ENCODE data around the gene IFT43. TPM values are rescaled to one million over a fixed set of nuclear protein-coding genes. Genes with fewer than 3 reads are reported as not detected.

IFT43 gene
- total and polyA plus RNA-seq, 2 donors from 2014 or later: 41.6 to 86.3 TPM

DNA sequence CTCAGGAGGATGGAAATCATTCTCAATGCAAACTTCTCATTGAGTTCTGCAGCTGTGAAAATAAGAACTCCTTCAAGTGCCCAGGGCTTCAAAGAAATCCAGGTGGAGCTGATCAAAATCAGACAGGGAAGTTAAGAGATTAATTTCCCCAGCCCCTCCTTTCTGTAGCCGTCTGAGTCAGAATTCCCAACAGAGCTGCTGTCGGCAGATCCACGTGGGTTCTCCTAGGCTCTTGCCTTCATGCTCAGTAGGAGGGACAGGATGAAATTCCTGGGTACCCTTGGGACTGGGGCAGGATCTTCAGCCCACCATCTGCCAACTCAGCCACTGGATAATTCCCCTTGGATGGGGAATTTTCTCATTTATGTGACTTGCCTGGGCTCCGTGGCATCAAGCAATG, 17.1 kb upstream of the IFT43 start:
- TF ChIP-seq, protein P1, sequence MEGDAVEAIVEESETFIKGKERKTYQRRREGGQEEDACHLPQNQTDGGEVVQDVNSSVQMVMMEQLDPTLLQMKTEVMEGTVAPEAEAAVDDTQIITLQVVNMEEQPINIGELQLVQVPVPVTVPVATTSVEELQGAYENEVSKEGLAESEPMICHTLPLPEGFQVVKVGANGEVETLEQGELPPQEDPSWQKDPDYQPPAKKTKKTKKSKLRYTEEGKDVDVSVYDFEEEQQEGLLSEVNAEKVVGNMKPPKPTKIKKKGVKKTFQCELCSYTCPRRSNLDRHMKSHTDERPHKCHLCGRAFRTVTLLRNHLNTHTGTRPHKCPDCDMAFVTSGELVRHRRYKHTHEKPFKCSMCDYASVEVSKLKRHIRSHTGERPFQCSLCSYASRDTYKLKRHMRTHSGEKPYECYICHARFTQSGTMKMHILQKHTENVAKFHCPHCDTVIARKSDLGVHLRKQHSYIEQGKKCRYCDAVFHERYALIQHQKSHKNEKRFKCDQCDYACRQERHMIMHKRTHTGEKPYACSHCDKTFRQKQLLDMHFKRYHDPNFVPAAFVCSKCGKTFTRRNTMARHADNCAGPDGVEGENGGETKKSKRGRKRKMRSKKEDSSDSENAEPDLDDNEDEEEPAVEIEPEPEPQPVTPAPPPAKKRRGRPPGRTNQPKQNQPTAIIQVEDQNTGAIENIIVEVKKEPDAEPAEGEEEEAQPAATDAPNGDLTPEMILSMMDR (IDR thresholded peaks at IDR 0.05; ENCODE audit: borderline replicate concordance, extremely low read depth, insufficient read depth): no peak
- no peak overlapping the region for H3K4me3 ChIP-seq (ENCODE audit: low read length in 3 of 3)
- intact Hi-C loops (cut with DNase I): no loop called here
- no peaks in the 10 kb centered on the region for H3K27me3 ChIP-seq (ENCODE audit: control insufficient read depth, insufficient read depth, low read length)
- no peak overlapping the region for H3K27ac ChIP-seq (ENCODE audit: low read depth in 2 of 2, low read length in 2 of 2)
- no peaks in the 10 kb centered on the region for H3K4me1 ChIP-seq (ENCODE audit: control insufficient read depth in 2 of 3, insufficient read depth in 2 of 3, low read depth in 1 of 3, low read length in 3 of 3)
- H3K9ac ChIP-seq (ENCODE audit: low read length in 3 of 3): no peak overlapping the region
- H3K9me3 ChIP-seq (ENCODE audit: control insufficient read depth in 2 of 3, insufficient read depth in 1 of 3, low read length in 3 of 3): no peaks in the 10 kb centered on the region
- no peak for FAIRE-seq
- peak in 2 of 5 donors; percentile 61 to 79 for DNase-seq
- H3K36me3 ChIP-seq (ENCODE audit: control insufficient read depth in 2 of 3, insufficient read depth in 3 of 3, low read length in 3 of 3): peaks cover 0 to 4% (median 2%) of the 10 kb centered on the region in 3 donors

DNA sequence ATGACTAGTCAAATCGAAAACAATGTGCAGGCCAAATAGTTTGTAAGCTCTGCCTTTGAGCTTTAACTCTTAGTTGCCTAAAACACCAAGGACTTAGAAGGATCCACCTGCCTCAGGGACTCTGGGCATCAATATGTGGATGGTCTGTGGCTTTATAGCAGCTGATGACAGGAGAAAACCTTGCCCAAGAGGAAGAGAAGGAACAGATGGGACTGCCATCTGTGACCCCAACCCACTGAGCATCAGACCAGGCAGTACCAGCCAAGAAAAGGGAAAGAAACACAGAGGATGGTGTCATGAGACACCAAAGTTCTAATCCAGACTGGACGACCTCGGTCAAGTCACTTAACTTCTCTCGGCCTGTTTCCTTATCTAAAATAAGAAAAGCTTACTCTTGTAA, 16.4 kb upstream of the IFT43 start:
- no peaks in the 10 kb centered on the region for H3K4me1 ChIP-seq (ENCODE audit: control insufficient read depth in 2 of 3, insufficient read depth in 2 of 3, low read depth in 1 of 3, low read length in 3 of 3)
- no peak for DNase-seq
- H3K27ac ChIP-seq (ENCODE audit: low read depth in 2 of 2, low read length in 2 of 2): no peak overlapping the region
- no peak overlapping the region for H3K4me3 ChIP-seq (ENCODE audit: low read length in 3 of 3)
- intact Hi-C loops (cut with DNase I): no loop called here
- H3K36me3 ChIP-seq (ENCODE audit: control insufficient read depth in 2 of 3, insufficient read depth in 3 of 3, low read length in 3 of 3): peaks cover 0 to 4% (median 2%) of the 10 kb centered on the region in 3 donors
- H3K9me3 ChIP-seq (ENCODE audit: control insufficient read depth in 2 of 3, insufficient read depth in 1 of 3, low read length in 3 of 3): no peaks in the 10 kb centered on the region
- H3K27me3 ChIP-seq (ENCODE audit: control insufficient read depth, insufficient read depth, low read length): no peaks in the 10 kb centered on the region
- TF ChIP-seq, protein P1 (IDR thresholded peaks at IDR 0.05; ENCODE audit: borderline replicate concordance, extremely low read depth, insufficient read depth): no peak
- FAIRE-seq: no peak
- H3K9ac ChIP-seq (ENCODE audit: low read length in 3 of 3): no peak overlapping the region

DNA sequence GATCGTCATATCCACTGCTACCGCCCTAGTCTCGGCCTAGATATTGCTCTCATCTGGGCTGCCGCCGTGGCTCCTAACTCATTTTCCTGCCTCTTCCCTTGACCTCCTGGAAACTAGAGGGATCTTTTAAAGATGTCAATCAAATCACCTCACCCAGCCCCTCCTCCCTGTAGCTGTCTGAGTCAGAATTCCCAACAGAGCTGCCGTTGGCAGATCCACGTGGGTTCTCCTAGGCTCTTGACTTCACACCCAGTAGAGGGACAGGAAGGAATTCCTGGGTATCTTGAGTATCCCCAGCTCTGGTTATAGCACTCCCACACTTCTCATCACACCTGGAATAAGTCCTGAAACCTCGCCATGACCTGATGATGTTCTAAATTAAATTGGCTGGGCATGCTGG, 15.7 kb upstream of the IFT43 start:
- no peaks in the 10 kb centered on the region for H3K27me3 ChIP-seq (ENCODE audit: control insufficient read depth, insufficient read depth, low read length)
- no peaks in the 10 kb centered on the region for H3K9me3 ChIP-seq (ENCODE audit: control insufficient read depth in 2 of 3, insufficient read depth in 1 of 3, low read length in 3 of 3)
- H3K4me3 ChIP-seq (ENCODE audit: low read length in 3 of 3): no peak overlapping the region
- H3K9ac ChIP-seq (ENCODE audit: low read length in 3 of 3): no peak overlapping the region
- peaks cover 0 to 4% (median 2%) of the 10 kb centered on the region in 3 donors for H3K36me3 ChIP-seq (ENCODE audit: control insufficient read depth in 2 of 3, insufficient read depth in 3 of 3, low read length in 3 of 3)
- no peak overlapping the region for H3K27ac ChIP-seq (ENCODE audit: low read depth in 2 of 2, low read length in 2 of 2)
- intact Hi-C loops (cut with DNase I): no loop called here
- FAIRE-seq (no peak), DNase-seq (no peak)
- H3K4me1 ChIP-seq (ENCODE audit: control insufficient read depth in 2 of 3, insufficient read depth in 2 of 3, low read depth in 1 of 3, low read length in 3 of 3): no peaks in the 10 kb centered on the region
- TF ChIP-seq, protein P1 (IDR thresholded peaks at IDR 0.05; ENCODE audit: borderline replicate concordance, extremely low read depth, insufficient read depth): no peak

DNA sequence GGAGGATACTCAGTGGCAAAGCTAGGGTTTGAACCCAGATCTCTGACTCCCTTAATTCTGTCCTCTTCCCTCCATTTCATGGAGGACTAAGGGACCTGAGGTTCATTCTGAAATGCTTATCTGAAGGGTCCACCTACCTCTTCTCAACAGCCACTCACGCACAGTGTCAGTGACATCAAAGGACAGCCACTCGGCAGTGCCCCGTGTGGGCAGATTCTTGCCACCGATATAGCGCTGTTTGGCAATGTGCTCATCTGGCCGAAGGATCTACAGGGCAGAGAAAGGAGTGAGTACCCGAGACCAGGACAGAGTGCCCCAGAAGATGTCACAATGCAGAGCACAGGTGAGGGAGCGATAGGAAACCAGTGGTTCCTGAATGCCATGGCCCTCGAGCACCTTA, 14.6 kb upstream of the IFT43 start:
- Histone ChIP-seq H3K4me1 (ENCODE audit: control insufficient read depth in 2 of 3, insufficient read depth in 2 of 3, low read depth in 1 of 3, low read length in 3 of 3) (no peaks in the 10 kb centered on the region), H3K9ac (ENCODE audit: low read length in 3 of 3) (no peak overlapping the region), H3K36me3 (ENCODE audit: control insufficient read depth in 2 of 3, insufficient read depth in 3 of 3, low read length in 3 of 3) (no peaks in the 10 kb centered on the region), H3K4me3 (ENCODE audit: low read length in 3 of 3) (no peak overlapping the region), H3K27me3 (ENCODE audit: control insufficient read depth, insufficient read depth, low read length) (no peaks in the 10 kb centered on the region), H3K27ac (ENCODE audit: low read depth in 2 of 2, low read length in 2 of 2) (no peak overlapping the region), H3K9me3 (ENCODE audit: control insufficient read depth in 2 of 3, insufficient read depth in 1 of 3, low read length in 3 of 3) (no peaks in the 10 kb centered on the region)
- intact Hi-C loops (cut with DNase I): no loop called here
- TF ChIP-seq, protein P1 (IDR thresholded peaks at IDR 0.05; ENCODE audit: borderline replicate concordance, extremely low read depth, insufficient read depth): no peak
- FAIRE-seq (no peak), DNase-seq (no peak)

All from kidney (tissue), 14 donors.